HCT116 (cell line): Measurements from ENCODE around the gene ZDHHC14. TPM values are rescaled to one million over a fixed set of nuclear protein-coding genes. Genes with fewer than 3 reads are reported as not detected.

Experiments used
- ATAC-seq: fragments of 200-7000 bp; cut with Tn5 transposase; 2 replicates; pipeline ENCODE4 v1.9.1; 2020; ENCODE audit warnings: mild to moderate bottlenecking, moderate library complexity
- BruUV-seq: library from RNA; stranded (reverse); fragments of 400-500 nt; replicated peaks from 2 replicates; lab custom pipeline; 2021; lab: Mats Ljungman, UMichigan
- CTCF ChIA-PET: fragments of 300-600 bp; sonication (Branson Sonifier 250); formaldehyde crosslinking; loops from one replicate; lab custom pipeline; 2021; ENCODE audit warnings: antibody characterized with exemption; lab: Charles Lee
- POLR2A ChIA-PET: fragments of 300-600, 350-600 bp; sonication (Branson Sonifier 250); formaldehyde crosslinking; loops from one replicate; lab custom pipeline; 2021; ENCODE audit warnings: antibody characterized with exemption; lab: Charles Lee
- RAD21 ChIA-PET, 2 experiments: fragments of 300-600 bp; sonication (Branson Sonifier 250); formaldehyde crosslinking; loops; one replicate each; lab custom pipeline; 2023; ENCODE audit warnings: low total read pairs in 2 of 2; ENCODE audit not compliant: uncharacterized antibody in 2 of 2, unreplicated experiment in 2 of 2, low non-redundant PET in 1 of 2; lab: Charles Lee
- DNase-seq: peaks from one replicate; pipeline ENCODE4 v3.0.0-alpha.2; 2010; ENCODE audit warnings: low read depth, low spot score
- H2AFZ ChIP-seq: fragments of 200-600 bp; shearing (Covaris generic), sonication (generic); 2 replicates; pipeline ENCODE4 v1.6.1; 2017; ENCODE audit warnings: low read depth, mixed run types, mixed read lengths, antibody characterized with exemption, low read length; ENCODE audit not compliant: poor library complexity, severe bottlenecking
- H3K27ac ChIP-seq: 2 replicates; pipeline ENCODE4 v1.5.1; 2012; ENCODE audit warnings: low read depth, low read length
- H3K27me3 ChIP-seq: fragments of 200-600 bp; sonication (generic); 2 replicates; pipeline ENCODE4 v1.6.1; 2016; ENCODE audit warnings: mixed run types, low read length, mixed read lengths; ENCODE audit not compliant: insufficient read depth
- H3K36me3 ChIP-seq, 2 experiments: fragments of 200-500 bp in 1 of 2; fragments of 200-600 bp in 1 of 2; sonication (Bioruptor generic) in 1 of 2; sonication (generic) in 1 of 2; 2 replicates each; pipeline versions ENCODE4 v1.5.1 to v1.6.1; 2014 to 2016; ENCODE audit warnings: low read length in 2 of 2, inconsistent platforms in 1 of 2, mixed read lengths in 1 of 2, mixed run types in 1 of 2; ENCODE audit not compliant: insufficient read depth in 2 of 2, control insufficient read depth in 1 of 2
- H3K4me1 ChIP-seq, 2 experiments: fragments of 200-600 bp in 1 of 2; sonication (generic) in 1 of 2; 2 replicates each; pipeline versions ENCODE4 v1.5.1 to v1.6.1; 2012 to 2017; ENCODE audit warnings: low read length in 2 of 2, inconsistent platforms in 1 of 2, mild to moderate bottlenecking in 1 of 2, mixed read lengths in 1 of 2, mixed run types in 1 of 2, moderate library complexity in 1 of 2; ENCODE audit not compliant: insufficient read depth in 2 of 2, control insufficient read depth in 1 of 2
- H3K4me2 ChIP-seq: fragments of 200-600 bp; sonication (generic); 2 replicates; pipeline ENCODE4 v1.6.1; 2017; ENCODE audit warnings: mixed run types, low read length, mixed read lengths
- H3K4me3 ChIP-seq, 2 experiments: fragments of 200-600 bp in 1 of 2; sonication (generic) in 1 of 2; replicated peaks in 1 of 2; 2 replicates each; pipeline ENCODE4 v1.5.1; 2011 to 2016; ENCODE audit warnings: low read length in 2 of 2, control low read depth in 1 of 2, low read depth in 1 of 2, mild to moderate bottlenecking in 1 of 2, mixed read lengths in 1 of 2, mixed run types in 1 of 2
- H3K79me2 ChIP-seq: fragments of 200-600 bp; sonication (generic); 2 replicates; pipeline ENCODE4 v1.6.1; 2017; ENCODE audit warnings: mild to moderate bottlenecking, mixed run types, low read length, moderate library complexity, mixed read lengths; ENCODE audit not compliant: insufficient read depth
- H3K9ac ChIP-seq: fragments of 200-600 bp; sonication (generic); 2 replicates; pipeline ENCODE4 v1.6.1; 2016; ENCODE audit warnings: low read length, mixed read lengths
- H3K9me2 ChIP-seq: fragments of 200-600 bp; sonication (generic), shearing (Covaris generic); 2 replicates; pipeline ENCODE4 v1.6.1; 2017; ENCODE audit warnings: mixed run types, mild to moderate bottlenecking, moderate library complexity; ENCODE audit not compliant: insufficient read depth
- H3K9me3 ChIP-seq, 2 experiments: fragments of 200-500 bp in 1 of 2; fragments of 200-600 bp in 1 of 2; sonication (Bioruptor generic) in 1 of 2; sonication (generic) in 1 of 2; 2 replicates each; pipeline ENCODE4 v1.6.1; 2014 to 2017; ENCODE audit warnings: low read length in 2 of 2, mixed read lengths in 2 of 2, inconsistent platforms in 1 of 2, low read depth in 1 of 2, mild to moderate bottlenecking in 1 of 2, mixed run types in 1 of 2, moderate library complexity in 1 of 2; ENCODE audit not compliant: control insufficient read depth in 1 of 2, insufficient read depth in 1 of 2
- H4K20me1 ChIP-seq: fragments of 200-600 bp; sonication (generic), shearing (Covaris generic); 2 replicates; pipeline ENCODE4 v1.6.1; 2017; ENCODE audit warnings: mixed run types, mild to moderate bottlenecking, moderate library complexity; ENCODE audit not compliant: insufficient read depth
- CBX3 ChIP-seq: IDR thresholded peaks from 2 replicates; pipeline ENCODE4 v1.6.1; 2012; ENCODE audit warnings: low read depth
- CEBPB ChIP-seq: IDR thresholded peaks from 2 replicates; pipeline ENCODE4 v1.6.1; 2012; ENCODE audit warnings: low read depth
- CTCF ChIP-seq, 3 experiments: fragments of 200-600 bp in 1 of 3; sonication (generic) in 1 of 3; IDR thresholded peaks in 2 of 3; conservative IDR thresholded peaks in 1 of 3; 2 replicates each; pipeline ENCODE4 v1.5.1; 2012 to 2017; ENCODE audit warnings: low read depth in 2 of 3, low read length in 2 of 3, antibody characterized with exemption in 1 of 3, borderline replicate concordance in 1 of 3, control low read depth in 1 of 3, mild to moderate bottlenecking in 1 of 3, mixed read lengths in 1 of 3, mixed run types in 1 of 3, moderate library complexity in 1 of 3; ENCODE audit not compliant: insufficient read depth in 1 of 3
- EGR1 ChIP-seq: IDR thresholded peaks from 2 replicates; pipeline ENCODE4 v1.6.1; 2012; ENCODE audit warnings: low read depth
- ELF1 ChIP-seq: IDR thresholded peaks from 2 replicates; pipeline ENCODE4 v1.6.1; 2012; ENCODE audit warnings: low read depth, borderline replicate concordance
- EZH2 ChIP-seq: fragments of 200-600 bp; sonication (generic); IDR thresholded peaks from 2 replicates; pipeline ENCODE4 v1.6.1; 2017; ENCODE audit warnings: antibody characterized with exemption, mixed run types
- EZH2phosphoT487 ChIP-seq: fragments of 200-600 bp; IDR thresholded peaks from 2 replicates; pipeline ENCODE4 v1.6.1; 2018; ENCODE audit warnings: antibody characterized with exemption, borderline replicate concordance
- FOSL1 ChIP-seq: IDR thresholded peaks from 2 replicates; pipeline ENCODE4 v1.6.1; 2012; ENCODE audit warnings: low read depth
- JUND ChIP-seq: IDR thresholded peaks from 2 replicates; pipeline ENCODE4 v1.6.1; 2012
- POLR2AphosphoS5 ChIP-seq: IDR thresholded peaks from 2 replicates; pipeline ENCODE4 v1.6.1; 2011; ENCODE audit warnings: mild to moderate bottlenecking, low read depth, low read length, moderate library complexity
- RAD21 ChIP-seq: IDR thresholded peaks from 2 replicates; pipeline ENCODE4 v1.6.1; 2012; ENCODE audit warnings: low read depth, mild to moderate bottlenecking
- REST ChIP-seq: IDR thresholded peaks from 2 replicates; pipeline ENCODE4 v1.6.1; 2012; ENCODE audit warnings: low read depth
- SIN3A ChIP-seq: IDR thresholded peaks from 2 replicates; pipeline ENCODE4 v1.6.1; 2012; ENCODE audit warnings: low read depth
- SP1 ChIP-seq: IDR thresholded peaks from 2 replicates; pipeline ENCODE4 v1.6.1; 2012; ENCODE audit warnings: low read depth
- SRF ChIP-seq: IDR thresholded peaks from 2 replicates; pipeline ENCODE4 v1.6.1; 2012; ENCODE audit warnings: low read depth
- TCF7L2 ChIP-seq: IDR thresholded peaks from 2 replicates; pipeline ENCODE4 v1.7.0; 2011; ENCODE audit warnings: borderline replicate concordance, inconsistent platforms; ENCODE audit not compliant: insufficient read depth, insufficient read length; ENCODE audit errors: extremely low read depth
- YY1 ChIP-seq: IDR thresholded peaks from 2 replicates; pipeline ENCODE4 v1.6.1; 2011; ENCODE audit warnings: low read length, low read depth, moderate library complexity, mild to moderate bottlenecking; ENCODE audit not compliant: insufficient replicate concordance; ENCODE audit errors: extremely low read depth
- ZNF274 ChIP-seq: fragments of 200-500 bp; sonication (Bioruptor generic); IDR thresholded peaks from 2 replicates; pipeline ENCODE4 v1.6.1; 2014; ENCODE audit warnings: mild to moderate bottlenecking, low read depth, low read length, inconsistent platforms
- intact Hi-C: fragments of 100-400 bp; cut with micrococcal nuclease; formaldehyde crosslinking; loops from 2 replicates; pipeline ENCODE4 v1.10.0; 2022
- total RNA-seq: library from RNA; stranded (reverse); gene quantifications from one replicate; pipeline ENCODE4 v1.2.1, GENCODE V29; 2021; ENCODE audit not compliant: unreplicated experiment
- TF ChIP-seq, protein P1 (sequence below): IDR thresholded peaks from 2 replicates; pipeline ENCODE4 v1.6.1; 2012
- TF ChIP-seq, protein P2 (sequence below): IDR thresholded peaks from 2 replicates; pipeline ENCODE4 v1.6.1; 2011; ENCODE audit warnings: mild to moderate bottlenecking, low read length, moderate library complexity; ENCODE audit not compliant: insufficient replicate concordance; ENCODE audit errors: extremely low read depth

Gene ZDHHC14
- total RNA-seq, 1 experiment from 2014 or later: 5.3 TPM

DNA sequence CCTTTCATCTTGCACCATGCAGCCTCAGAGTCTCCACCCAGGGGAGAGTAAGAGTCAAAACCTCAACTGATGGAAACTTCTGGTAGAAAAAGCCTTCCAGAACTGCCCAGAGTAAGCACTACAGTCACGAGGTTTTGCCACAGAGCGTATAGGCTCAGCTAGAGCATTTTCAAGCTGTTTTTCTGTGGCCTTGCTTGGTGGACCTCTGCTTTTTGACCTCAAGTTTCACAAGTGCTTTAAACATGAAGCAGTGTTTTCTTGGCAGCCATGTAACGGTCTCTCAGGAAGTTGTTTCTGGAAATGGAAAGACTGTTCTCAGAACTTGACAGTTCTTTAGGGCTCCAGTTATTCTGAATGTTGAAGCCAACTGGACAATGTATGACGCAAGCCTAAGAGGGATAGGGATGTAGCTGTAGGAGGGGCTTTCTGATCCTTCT is 146.5 kb downstream of the ZDHHC14 start:
- H3K9me3 ChIP-seq: no peaks in the 10 kb centered on the region
- no peaks in the 10 kb centered on the region for H3K27me3 ChIP-seq
- RAD21 ChIA-PET: no interaction called here
- ATAC-seq: no peak
- H3K4me1 ChIP-seq: peaks cover 4 to 11% of the 10 kb centered on the region in 2 experiments; a peak in 2 of 4 replicates
- no peak overlapping the region for H2AFZ ChIP-seq
- CTCF ChIA-PET: no interaction called here
- no peak overlapping the region for H3K9ac ChIP-seq
- no peaks in the 10 kb centered on the region for H3K79me2 ChIP-seq
- no peak overlapping the region for H3K27ac ChIP-seq
- TF ChIP-seq EGR1 (no peak), ZNF274 (no peak), EZH2phosphoT487 (no peak), RAD21 (no peak), CBX3 (no peak), TCF7L2 (no peak), CTCF (IDR thresholded peaks at IDR 0.05 in 2 of 3, conservative IDR thresholded peaks at IDR 0.05 in 1 of 3; ENCODE audit: borderline replicate concordance in 1 of 3, insufficient read depth in 1 of 3, low read depth in 2 of 3, low read length in 2 of 3) (no peak), EZH2 (no peak), ELF1 (no peak), SP1 (no peak), FOSL1 (no peak), SIN3A (no peak), POLR2AphosphoS5 (no peak), SRF (no peak), REST (no peak), CEBPB (no peak), YY1 (no peak), JUND (no peak)
- TF ChIP-seq, protein P1, sequence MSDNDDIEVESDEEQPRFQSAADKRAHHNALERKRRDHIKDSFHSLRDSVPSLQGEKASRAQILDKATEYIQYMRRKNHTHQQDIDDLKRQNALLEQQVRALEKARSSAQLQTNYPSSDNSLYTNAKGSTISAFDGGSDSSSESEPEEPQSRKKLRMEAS: no peak
- TF ChIP-seq, protein P2, sequence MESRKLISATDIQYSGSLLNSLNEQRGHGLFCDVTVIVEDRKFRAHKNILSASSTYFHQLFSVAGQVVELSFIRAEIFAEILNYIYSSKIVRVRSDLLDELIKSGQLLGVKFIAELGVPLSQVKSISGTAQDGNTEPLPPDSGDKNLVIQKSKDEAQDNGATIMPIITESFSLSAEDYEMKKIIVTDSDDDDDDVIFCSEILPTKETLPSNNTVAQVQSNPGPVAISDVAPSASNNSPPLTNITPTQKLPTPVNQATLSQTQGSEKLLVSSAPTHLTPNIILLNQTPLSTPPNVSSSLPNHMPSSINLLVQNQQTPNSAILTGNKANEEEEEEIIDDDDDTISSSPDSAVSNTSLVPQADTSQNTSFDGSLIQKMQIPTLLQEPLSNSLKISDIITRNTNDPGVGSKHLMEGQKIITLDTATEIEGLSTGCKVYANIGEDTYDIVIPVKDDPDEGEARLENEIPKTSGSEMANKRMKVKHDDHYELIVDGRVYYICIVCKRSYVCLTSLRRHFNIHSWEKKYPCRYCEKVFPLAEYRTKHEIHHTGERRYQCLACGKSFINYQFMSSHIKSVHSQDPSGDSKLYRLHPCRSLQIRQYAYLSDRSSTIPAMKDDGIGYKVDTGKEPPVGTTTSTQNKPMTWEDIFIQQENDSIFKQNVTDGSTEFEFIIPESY: no peak
- intact Hi-C loops: no loop called here
- no peak for DNase-seq
- H3K4me3 ChIP-seq: no peak overlapping the region
- H4K20me1 ChIP-seq: no peaks in the 10 kb centered on the region
- no peak overlapping the region for H3K4me2 ChIP-seq
- H3K9me2 ChIP-seq: no peaks in the 10 kb centered on the region
- BruUV-seq: no TSS peak
- POLR2A ChIA-PET: no interaction called here
- H3K36me3 ChIP-seq: no peaks in the 10 kb centered on the region
